22Rv1 (cell line): ENCODE measurements around the gene SPATA9.

Experiments
- H3K27ac ChIP-seq: fragments of 450-650 bp; 2 replicates; pipeline ENCODE4 v1.5.1; 2017
- ZFX ChIP-seq: fragments of 450-650 bp; IDR thresholded peaks from 2 replicates; pipeline ENCODE4 v1.6.1; 2017; ENCODE audit warnings: antibody characterized with exemption, borderline replicate concordance
- TF ChIP-seq, protein P1 (sequence below): fragments of 450-650 bp; IDR thresholded peaks from 2 replicates; pipeline ENCODE4 v1.5.1; 2017; ENCODE audit warnings: mild to moderate bottlenecking

Gene SPATA9

GRCh38 chr5:95631991-95632675, 50.7 kb downstream of the SPATA9 start:
- TF ChIP-seq, protein P1, sequence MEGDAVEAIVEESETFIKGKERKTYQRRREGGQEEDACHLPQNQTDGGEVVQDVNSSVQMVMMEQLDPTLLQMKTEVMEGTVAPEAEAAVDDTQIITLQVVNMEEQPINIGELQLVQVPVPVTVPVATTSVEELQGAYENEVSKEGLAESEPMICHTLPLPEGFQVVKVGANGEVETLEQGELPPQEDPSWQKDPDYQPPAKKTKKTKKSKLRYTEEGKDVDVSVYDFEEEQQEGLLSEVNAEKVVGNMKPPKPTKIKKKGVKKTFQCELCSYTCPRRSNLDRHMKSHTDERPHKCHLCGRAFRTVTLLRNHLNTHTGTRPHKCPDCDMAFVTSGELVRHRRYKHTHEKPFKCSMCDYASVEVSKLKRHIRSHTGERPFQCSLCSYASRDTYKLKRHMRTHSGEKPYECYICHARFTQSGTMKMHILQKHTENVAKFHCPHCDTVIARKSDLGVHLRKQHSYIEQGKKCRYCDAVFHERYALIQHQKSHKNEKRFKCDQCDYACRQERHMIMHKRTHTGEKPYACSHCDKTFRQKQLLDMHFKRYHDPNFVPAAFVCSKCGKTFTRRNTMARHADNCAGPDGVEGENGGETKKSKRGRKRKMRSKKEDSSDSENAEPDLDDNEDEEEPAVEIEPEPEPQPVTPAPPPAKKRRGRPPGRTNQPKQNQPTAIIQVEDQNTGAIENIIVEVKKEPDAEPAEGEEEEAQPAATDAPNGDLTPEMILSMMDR = no peak
- TF ChIP-seq ZFX = no peak
- no peak overlapping the region for H3K27ac ChIP-seq

GRCh38 chr5:95631255-95631958, 51.4 kb downstream of the SPATA9 start:
- no peak overlapping the region for H3K27ac ChIP-seq
- TF ChIP-seq, protein P1 = no peak
- no peak for TF ChIP-seq ZFX

GRCh38 chr5:95630394-95630917, 52.3 kb downstream of the SPATA9 start:
- H3K27ac ChIP-seq = no peak overlapping the region
- no peak for TF ChIP-seq ZFX
- TF ChIP-seq, protein P1 = no peak

DNA sequence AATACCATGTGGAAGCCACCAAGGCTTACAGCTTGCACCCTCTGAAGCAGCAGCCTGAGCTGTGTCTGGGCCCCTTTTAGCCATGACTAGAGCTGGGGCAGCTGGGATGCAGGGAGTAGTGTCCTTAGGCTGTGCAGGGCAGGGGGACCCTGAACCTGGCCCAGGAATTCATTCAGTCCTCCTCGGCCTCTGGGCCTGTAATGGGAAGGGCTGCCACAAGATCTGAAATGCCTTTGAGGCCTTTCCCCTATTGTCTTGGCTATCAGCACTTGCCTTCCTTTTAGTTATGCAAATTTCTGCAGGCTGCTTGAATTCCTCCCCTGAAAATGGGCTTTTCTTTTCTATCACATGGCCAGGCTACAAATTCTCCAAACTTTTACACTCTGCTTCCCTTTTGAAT, 53.9 kb downstream of the SPATA9 start:
- no peak overlapping the region for H3K27ac ChIP-seq
- no peak for TF ChIP-seq ZFX
- TF ChIP-seq, protein P1 = no peak

GRCh38 chr5:95627971-95628810, 54.6 kb downstream of the SPATA9 start:
- TF ChIP-seq ZFX = no peak
- TF ChIP-seq, protein P1 = no peak
- H3K27ac ChIP-seq = no peak overlapping the region

- no peak overlapping the region for H3K27ac ChIP-seq
- TF ChIP-seq, protein P1 = no peak
- no peak for TF ChIP-seq ZFX
These were observed 56.1 kb downstream of the SPATA9 start for GRCh38 chr5:95626701-95627100.
